ENCODE measurements around the gene TAMALIN. TPM values are rescaled to one million over a fixed set of nuclear protein-coding genes. Genes with fewer than 3 reads are reported as not detected.

TAMALIN gene
- total and polyA plus RNA-seq, 8 donors: 2.7 to 61.3 (median 16.3) TPM; not detected in 1

DNA sequence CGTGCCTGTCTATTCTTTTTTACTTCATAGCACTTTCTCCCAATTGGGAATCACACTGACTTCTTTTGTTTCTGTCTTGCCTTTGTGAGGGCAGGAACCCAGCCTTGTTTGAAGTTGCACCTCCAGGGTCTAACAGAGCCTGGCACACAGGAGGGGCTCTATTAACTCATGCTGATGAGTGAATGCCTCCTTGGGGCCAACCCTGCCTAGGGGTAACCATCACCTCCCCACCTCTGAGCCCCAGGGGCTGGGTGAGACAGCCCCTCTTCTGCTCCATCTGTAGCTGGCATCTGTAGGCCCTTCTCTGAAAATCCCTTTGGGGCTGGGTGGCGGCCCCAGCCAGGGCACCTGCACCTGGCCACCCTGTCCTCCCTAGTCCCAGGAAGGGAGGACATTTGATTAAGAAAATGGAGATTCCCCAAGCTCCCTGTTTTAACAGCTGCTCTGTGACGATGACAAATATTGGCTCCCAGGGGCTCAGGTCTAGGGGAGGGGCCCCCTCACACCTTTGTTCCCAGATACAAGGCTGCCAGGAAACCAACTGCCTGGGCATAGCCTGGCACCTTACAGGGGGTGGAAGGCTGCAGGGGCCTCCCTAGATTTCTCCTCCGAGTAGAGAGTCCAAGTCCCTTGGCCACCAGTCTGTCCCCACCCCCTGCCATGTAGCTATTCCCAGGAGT, 11.8 kb downstream of the TAMALIN start:
- DNase-seq: peak in 1 of 2 donors; percentile 65
- WGBS, 5 donors: 58 to 76% (median 61%) methylated on average over 3 to 4 of the region's 4 CpGs
- peak overlapping the region in 2 of 5 donors; percentile 16 to 32 for H3K27ac ChIP-seq
- no peaks in the 10 kb centered on the region for H3K9me3 ChIP-seq
- peaks cover 0 to 18% (median 13%) of the 10 kb centered on the region in 4 donors for H3K36me3 ChIP-seq
- peaks cover 0 to 38% (median 3%) of the 10 kb centered on the region in 3 donors for H3K27me3 ChIP-seq
- TF ChIP-seq, protein P1, sequence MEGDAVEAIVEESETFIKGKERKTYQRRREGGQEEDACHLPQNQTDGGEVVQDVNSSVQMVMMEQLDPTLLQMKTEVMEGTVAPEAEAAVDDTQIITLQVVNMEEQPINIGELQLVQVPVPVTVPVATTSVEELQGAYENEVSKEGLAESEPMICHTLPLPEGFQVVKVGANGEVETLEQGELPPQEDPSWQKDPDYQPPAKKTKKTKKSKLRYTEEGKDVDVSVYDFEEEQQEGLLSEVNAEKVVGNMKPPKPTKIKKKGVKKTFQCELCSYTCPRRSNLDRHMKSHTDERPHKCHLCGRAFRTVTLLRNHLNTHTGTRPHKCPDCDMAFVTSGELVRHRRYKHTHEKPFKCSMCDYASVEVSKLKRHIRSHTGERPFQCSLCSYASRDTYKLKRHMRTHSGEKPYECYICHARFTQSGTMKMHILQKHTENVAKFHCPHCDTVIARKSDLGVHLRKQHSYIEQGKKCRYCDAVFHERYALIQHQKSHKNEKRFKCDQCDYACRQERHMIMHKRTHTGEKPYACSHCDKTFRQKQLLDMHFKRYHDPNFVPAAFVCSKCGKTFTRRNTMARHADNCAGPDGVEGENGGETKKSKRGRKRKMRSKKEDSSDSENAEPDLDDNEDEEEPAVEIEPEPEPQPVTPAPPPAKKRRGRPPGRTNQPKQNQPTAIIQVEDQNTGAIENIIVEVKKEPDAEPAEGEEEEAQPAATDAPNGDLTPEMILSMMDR (IDR thresholded peaks at IDR 0.05): no peak
- TF ChIP-seq EP300 (IDR thresholded peaks at IDR 0.05): no peak
- no peak for TF ChIP-seq POLR2A (IDR thresholded peaks at IDR 0.05)
- no peak for TF ChIP-seq POLR2AphosphoS5 (IDR thresholded peaks at IDR 0.05)
- peaks cover 7 to 21% (median 12%) of the 10 kb centered on the region in 4 donors for H3K4me1 ChIP-seq
- intact Hi-C loops (cut with DNase I; ENCODE audit: low total_unique reads): no loop called here
- H3K4me3 ChIP-seq: no peak overlapping the region

DNA sequence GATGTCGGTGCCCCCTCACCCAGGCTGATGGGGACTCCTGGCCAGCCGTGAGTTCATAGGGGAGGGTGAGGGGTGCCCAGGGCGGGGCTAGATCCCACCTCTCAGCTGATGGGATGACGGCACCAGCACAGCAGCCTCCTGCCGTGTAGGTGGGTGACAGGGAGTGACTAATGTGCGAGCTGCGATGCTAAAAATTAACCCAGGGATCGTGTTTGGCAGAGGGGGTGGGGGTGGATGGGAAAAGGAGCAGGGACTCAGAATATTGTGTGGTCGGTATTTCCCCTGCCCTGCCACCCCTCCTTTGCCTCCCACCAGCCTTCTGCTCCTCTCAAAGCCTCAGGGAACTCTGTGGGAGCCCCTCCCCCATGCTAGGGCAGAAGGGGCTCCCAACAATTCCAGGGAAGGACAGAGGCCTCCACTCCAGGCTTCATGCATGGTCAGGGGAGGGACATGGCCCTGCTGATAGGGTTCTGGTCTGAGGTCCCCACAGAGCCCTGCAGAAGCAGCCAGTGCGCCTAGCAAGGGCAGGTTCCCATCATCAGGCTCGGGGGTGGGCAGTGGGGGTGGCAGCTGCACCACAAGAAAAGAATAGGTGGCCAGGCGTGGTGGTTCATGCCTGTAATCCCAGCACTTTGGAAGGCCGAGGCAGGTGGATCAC, 12.5 kb downstream of the TAMALIN start:
- Histone ChIP-seq H3K4me1 (peaks cover 14 to 28% (median 18%) of the 10 kb centered on the region in 4 donors), H3K36me3 (peaks cover 0 to 12% (median 6%) of the 10 kb centered on the region in 4 donors), H3K9me3 (no peaks in the 10 kb centered on the region), H3K27me3 (peaks cover 0 to 33% (median 3%) of the 10 kb centered on the region in 3 donors), H3K27ac (peak overlapping the region in 2 of 5 donors; percentile 16 to 32), H3K4me3 (no peak overlapping the region)
- WGBS, 5 donors: 57 to 77% (median 66%) methylated on average over 13 of the region's 13 CpGs
- DNase-seq: peak in 1 of 2 donors; percentile 83
- intact Hi-C loops (cut with DNase I; ENCODE audit: low total_unique reads): no loop called here
- no peak for TF ChIP-seq EP300 (IDR thresholded peaks at IDR 0.05)

- Histone ChIP-seq H3K4me3 (no peak overlapping the region), H3K4me1 (peaks cover 21 to 39% (median 32%) of the 10 kb centered on the region in 4 donors), H3K27me3 (peaks cover 0 to 19% (median 0%) of the 10 kb centered on the region in 3 donors), H3K27ac (no peak overlapping the region), H3K36me3 (peaks cover 0 to 1% (median 0%) of the 10 kb centered on the region in 4 donors), H3K9me3 (no peaks in the 10 kb centered on the region)
- 30 to 50% (median 36%) methylated on average over 9 of the region's 9 CpGs for WGBS, 5 donors
- TF ChIP-seq EP300 (IDR thresholded peaks at IDR 0.05): no peak
- TF ChIP-seq, protein P1 (IDR thresholded peaks at IDR 0.05): peak in 5 of 7 experiments; percentile 46 to 63 (median 48)
- peak; percentile 55 to 84 for DNase-seq
- intact Hi-C loops (cut with DNase I; ENCODE audit: low total_unique reads): no loop called here
Measured at GRCh38 chr12:52020539-52021336, 14.0 kb downstream of the TAMALIN start.

- DNase-seq: peak in 1 of 2 donors; percentile 40
- peak overlapping the region; percentile 54 to 59 (median 54) for H3K4me3 ChIP-seq
- intact Hi-C loops (cut with DNase I; ENCODE audit: low total_unique reads): no loop called here
- WGBS, 5 donors: 8 to 14% (median 10%) methylated on average over 13 to 14 of the region's 14 CpGs
- peaks cover 0 to 15% (median 0%) of the 10 kb centered on the region in 3 donors for H3K27me3 ChIP-seq
- no peaks in the 10 kb centered on the region for H3K9me3 ChIP-seq
- TF ChIP-seq POLR2AphosphoS5 (IDR thresholded peaks at IDR 0.05) (peak in 1 of 3 donors; percentile 6), POLR2A (IDR thresholded peaks at IDR 0.05) (no peak), EP300 (IDR thresholded peaks at IDR 0.05) (no peak)
- TF ChIP-seq, protein P1 (IDR thresholded peaks at IDR 0.05): no peak
- peaks cover 28 to 49% (median 43%) of the 10 kb centered on the region in 4 donors for H3K4me1 ChIP-seq
- peak overlapping the region; percentile 58 to 88 (median 73) for H3K27ac ChIP-seq
- no peaks in the 10 kb centered on the region for H3K36me3 ChIP-seq
Measured at GRCh38 chr12:52022841-52023181, 16.1 kb downstream of the TAMALIN start.

Data from stomach (tissue), 9 donors.